Dermis microvascular lymphatic vessel endothelial cell (primary cell): Measurements from ENCODE around the gene MGAT4A. TPM values are rescaled to one million over a fixed set of nuclear protein-coding genes. Genes with fewer than 3 reads are reported as not detected.

Experiments
- DNase-seq, 2 donors: peaks; one replicate each; pipeline versions ENCODE4 v3.0.0 to v3.0.0-alpha.2; 2010; ENCODE audit warnings: low read depth in 2 of 2
- total RNA-seq: library from RNA; depleted of rRNA; stranded (reverse); fragments of >200 nt; gene quantifications from 2 replicates; pipeline ENCODE4 v1.2.1, GENCODE V29; 2014

The MGAT4A gene
- total RNA-seq, 1 donor from 2014 or later = 9.4 TPM

DNA sequence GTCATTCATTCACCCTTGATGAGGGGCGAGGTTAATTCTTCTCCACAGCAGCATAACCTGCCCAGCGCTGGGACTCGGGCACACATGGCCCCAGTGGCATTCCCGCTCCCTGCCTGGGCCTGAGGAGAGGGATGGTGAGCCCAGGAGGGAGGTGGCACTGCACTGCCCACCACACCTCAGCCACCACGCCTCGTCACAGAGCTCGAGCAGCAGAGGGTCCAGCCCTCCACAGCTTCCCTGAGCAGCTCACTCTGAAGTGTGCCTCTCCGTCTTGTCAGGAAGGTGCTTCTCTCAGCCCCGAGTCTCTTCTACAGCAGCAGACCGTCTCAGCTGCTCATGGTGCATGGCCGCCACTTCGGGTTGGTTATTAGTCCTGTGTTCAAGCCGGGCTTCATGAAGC, 157.5 kb downstream of the MGAT4A start:
- DNase-seq = no peak

DNA sequence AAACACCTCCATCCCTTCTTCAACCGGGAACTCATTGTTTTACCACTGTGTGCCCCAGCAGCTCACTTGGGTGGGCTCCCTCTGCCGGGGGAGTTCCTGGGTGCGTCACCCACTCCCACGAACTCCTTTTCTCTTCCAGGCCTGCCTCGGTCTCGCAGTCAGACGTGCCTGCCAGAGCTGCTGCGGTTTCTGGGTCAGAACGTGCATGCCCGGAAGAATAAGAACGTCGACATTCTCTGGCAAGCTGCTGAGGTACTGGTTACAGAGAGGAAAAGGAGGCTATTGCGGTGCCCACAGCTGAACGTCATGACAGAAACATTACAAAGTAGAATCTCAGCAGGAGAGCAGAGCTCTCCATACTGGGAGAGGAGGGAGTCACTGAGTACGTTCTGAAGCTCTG, 158.3 kb downstream of the MGAT4A start:
- no peak for DNase-seq

DNA sequence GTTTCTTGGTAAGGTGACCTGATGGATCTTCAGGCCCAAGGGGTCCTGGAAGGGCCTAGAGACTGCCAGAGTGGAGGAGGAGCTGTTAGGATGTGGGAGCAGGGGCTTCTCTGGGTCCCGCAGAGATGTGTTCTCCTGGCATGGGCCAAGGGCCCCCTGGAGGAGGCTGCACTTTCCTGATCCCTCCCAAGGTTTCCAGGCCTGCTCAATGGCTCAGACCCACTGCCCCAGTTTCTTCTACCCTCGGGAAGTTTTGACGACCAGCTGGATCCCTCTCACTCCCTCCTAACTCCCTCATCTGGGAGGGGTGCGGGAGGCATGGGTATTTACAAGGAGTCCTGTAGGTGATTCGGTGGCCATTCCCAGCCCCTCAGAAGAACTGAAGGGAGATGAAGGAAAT, 158.7 kb downstream of the MGAT4A start:
- DNase-seq = no peak

DNA sequence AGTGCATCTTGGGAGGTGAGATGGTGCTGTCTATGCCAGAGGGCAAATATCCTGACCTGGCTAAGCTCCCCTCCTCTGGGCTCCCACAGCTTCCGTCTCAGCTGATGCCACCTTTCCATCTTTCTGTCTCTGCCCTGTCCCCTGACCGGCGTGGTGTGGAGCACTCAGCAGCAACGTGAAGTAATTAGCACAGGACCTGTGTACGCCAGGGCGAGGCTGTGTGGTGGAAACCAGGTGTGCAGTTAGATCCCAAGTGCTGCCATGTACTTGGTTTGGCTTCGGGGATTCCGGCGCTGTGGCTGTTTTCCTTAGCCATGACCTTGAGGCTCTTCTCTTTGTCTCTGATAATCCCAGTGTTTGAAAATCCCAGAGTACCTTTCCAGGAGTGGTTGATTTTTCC, 159.1 kb downstream of the MGAT4A start:
- no peak for DNase-seq

DNA sequence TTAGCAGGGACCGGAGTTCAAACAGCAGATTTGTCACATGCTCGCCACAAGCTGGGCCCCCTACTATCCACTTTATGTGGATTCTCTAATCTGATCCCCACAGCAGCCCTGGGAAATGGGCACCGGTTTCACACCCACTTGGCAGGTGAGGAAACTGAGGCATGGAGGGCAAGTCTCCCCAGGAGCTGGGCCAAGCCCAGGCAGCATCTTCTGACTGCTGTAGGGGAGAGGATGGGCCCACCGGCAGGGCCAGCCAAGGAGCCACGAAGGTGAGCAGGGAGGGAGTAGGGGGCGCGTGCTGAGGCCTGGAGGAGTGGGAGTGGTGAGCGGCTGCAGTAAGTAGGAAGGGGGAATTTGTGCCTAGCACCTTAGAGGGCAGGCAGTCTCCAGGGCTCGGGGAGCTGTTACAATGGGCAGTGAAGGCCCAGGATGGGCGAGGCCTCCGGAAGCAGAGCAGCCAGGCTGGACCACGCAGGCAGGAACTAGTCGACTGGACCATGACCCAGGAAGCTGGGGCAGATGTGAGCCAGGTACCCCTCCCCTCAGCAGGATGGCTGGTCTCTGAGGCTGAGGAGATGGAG, 159.7 kb downstream of the MGAT4A start:
- no peak for DNase-seq

DNA sequence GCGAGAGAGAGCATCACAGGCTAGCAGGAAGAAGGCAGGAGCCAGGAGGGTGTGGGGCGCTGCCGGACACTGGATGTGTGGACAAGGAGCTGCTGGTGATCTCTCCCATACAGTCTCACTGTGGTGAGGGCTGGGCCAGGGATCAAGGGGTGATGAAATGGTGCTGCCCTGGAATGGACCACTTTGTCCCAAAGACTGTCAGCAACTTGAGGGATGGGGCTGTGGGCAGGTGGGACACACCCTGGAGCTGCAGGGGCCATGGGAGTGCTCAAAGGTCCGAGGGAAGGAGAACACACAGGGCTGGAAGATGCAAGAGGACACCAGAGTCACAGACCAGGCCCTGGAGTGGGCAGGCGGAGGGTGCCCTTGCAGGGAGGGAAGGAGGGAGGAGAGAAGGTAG, 160.6 kb downstream of the MGAT4A start:
- DNase-seq = no peak

DNA sequence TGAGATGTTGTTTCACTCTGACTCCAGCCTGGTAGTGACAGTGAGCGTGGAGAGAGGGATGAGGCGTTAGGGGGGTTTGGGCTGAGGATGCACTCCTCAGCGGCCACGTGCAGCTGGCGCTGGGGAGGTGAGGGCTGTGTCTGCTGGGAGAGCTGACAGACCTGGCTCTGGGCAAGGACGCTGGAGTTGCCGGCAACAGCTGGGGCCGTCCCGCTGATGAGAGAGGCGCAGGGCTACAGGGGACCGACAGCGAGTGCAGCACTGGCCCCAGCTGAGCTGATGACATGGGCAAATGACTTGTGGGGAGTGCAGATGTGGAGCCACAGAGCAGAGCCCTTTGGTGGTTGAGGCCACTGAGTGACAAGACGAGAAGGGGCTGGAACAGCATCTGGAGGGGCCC, 161.0 kb downstream of the MGAT4A start:
- DNase-seq = no peak

DNA sequence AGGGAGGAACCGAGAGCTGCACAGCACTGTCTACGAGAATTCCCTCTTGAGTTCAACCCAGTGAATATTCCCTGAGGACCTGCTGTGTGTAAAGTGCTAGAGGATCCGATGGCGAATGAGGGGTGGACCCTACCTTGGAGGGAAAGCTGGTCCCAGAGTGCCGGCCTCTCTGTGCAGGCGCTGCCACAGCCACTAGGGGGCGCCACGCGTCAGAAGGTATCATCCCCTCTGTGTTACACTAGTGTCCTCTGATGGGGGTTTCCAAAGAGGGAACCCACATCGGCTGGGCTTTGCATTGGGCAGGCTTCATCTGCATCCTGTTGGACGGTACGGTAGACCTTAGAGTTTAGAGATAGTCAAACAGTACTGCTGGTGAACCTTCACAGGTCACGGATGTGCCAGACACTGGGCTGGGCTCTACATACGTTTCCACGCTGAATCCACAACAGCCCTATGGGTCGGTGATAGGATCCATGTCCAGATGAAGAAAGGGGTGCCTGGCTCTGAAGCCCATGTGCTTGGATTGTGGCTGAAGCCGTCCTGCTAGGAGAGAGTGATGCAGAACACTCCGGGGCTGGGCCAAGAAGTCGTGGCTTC, 161.6 kb downstream of the MGAT4A start:
- peak; percentile 4 to 51 for DNase-seq

Other genes with a start within 250 kb of the MGAT4A start
- 17.2 and 18.0 TPM in 2 replicates for gene COA5, start 122.6 kb downstream of the MGAT4A start, total RNA-seq
- gene UNC50, start 122.5 kb downstream of the MGAT4A start, total RNA-seq = 30.2 and 39.1 TPM in 2 replicates
- gene CRACDL, start 205.1 kb upstream of the MGAT4A start, total RNA-seq = 0.76 and 3.0 TPM in 2 replicates